SH-SY5Y (cell line): ENCODE results near the gene SPON1.

ENCODE experiments used
- GATA2 ChIP-seq: IDR thresholded peaks from 2 replicates; pipeline ENCODE4 v1.6.1; 2011; ENCODE audit warnings: mild to moderate bottlenecking, low read depth, low read length
- GATA3 ChIP-seq: IDR thresholded peaks from 2 replicates; pipeline ENCODE4 v1.6.1; 2011; ENCODE audit warnings: low read depth, mild to moderate bottlenecking, low read length, moderate library complexity

GRCh38 chr11:14230407-14230806 lies 267.9 kb downstream of the SPON1 start:
- TF ChIP-seq GATA2 = no peak
- no peak for TF ChIP-seq GATA3
